ENCODE data around the gene NADK.

DNA sequence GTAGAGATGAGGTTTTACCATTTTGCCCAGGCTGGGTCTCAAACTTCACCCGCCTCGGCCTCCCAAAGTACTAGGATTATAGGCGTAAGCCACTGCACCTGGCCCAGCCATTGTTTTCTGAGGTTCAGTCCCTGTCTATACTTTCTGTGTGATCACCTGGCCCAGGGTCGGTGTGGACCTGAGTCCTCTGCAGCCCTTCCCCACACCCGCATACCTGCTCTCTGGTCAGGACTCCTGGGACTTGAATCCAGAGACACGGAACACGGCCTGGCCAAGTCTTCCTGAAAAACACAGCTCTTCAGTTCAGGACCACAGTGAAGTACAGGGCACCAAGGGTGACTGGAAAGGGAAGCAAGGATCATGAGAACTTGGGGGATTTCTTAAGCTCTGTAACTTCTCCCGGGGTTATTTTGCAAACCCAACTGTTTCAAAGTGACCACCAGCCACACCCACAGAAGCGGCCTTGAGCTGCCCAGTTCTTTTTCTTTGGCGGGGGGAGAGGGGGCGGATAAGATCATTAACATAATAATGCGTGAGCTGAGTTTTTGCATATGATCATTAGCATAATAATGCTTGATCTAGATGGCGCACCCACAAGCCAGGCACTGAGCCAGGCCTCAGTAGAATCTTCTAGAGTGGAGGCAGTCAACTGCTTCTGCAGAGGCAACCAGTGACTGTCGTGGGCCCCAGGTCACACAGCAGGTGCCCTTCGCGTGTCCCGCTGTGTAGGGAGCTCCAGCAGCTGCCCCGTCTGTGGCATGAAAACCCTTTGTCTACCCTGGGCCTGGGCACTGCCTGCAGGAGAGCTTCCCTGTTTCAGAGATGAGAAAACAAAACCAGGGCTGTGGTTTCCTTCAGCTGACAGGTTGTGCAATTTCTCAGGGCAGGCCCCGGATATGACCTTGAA is 1.7 kb upstream of the NADK start:
- TF ChIP-seq, protein P1, sequence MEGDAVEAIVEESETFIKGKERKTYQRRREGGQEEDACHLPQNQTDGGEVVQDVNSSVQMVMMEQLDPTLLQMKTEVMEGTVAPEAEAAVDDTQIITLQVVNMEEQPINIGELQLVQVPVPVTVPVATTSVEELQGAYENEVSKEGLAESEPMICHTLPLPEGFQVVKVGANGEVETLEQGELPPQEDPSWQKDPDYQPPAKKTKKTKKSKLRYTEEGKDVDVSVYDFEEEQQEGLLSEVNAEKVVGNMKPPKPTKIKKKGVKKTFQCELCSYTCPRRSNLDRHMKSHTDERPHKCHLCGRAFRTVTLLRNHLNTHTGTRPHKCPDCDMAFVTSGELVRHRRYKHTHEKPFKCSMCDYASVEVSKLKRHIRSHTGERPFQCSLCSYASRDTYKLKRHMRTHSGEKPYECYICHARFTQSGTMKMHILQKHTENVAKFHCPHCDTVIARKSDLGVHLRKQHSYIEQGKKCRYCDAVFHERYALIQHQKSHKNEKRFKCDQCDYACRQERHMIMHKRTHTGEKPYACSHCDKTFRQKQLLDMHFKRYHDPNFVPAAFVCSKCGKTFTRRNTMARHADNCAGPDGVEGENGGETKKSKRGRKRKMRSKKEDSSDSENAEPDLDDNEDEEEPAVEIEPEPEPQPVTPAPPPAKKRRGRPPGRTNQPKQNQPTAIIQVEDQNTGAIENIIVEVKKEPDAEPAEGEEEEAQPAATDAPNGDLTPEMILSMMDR (conservative IDR thresholded peaks at IDR 0.05; ENCODE audit: low read depth, low read length): no peak
- no peak for TF ChIP-seq EZH2 (IDR thresholded peaks at IDR 0.05; ENCODE audit: borderline replicate concordance, low read depth, low read length, poor library complexity, severe bottlenecking)

Measured in A673 (cell line).